K562 (cell line): ENCODE data around the gene PPP1R15A. TPM values are rescaled to one million over a fixed set of nuclear protein-coding genes. Genes with fewer than 3 reads are reported as not detected.

Source experiments
- AFF1 ChIP-seq, 2 experiments: fragments of 450-650 bp; IDR thresholded peaks; 2 replicates each; pipeline ENCODE4 v1.6.1; 2018; ENCODE audit warnings: mild to moderate bottlenecking in 2 of 2, low read depth in 1 of 2; ENCODE audit not compliant: partially characterized antibody in 2 of 2
- BRF1 ChIP-seq: IDR thresholded peaks from 3 replicates; pipeline ENCODE4 v1.6.1; 2011; ENCODE audit warnings: borderline replicate concordance, mild to moderate bottlenecking; ENCODE audit not compliant: insufficient read length; ENCODE audit errors: extremely low read depth
- FOXA1 ChIP-seq: fragments of 450-650 bp; IDR thresholded peaks from 2 replicates; pipeline ENCODE4 v1.6.1; 2016; ENCODE audit warnings: mild to moderate bottlenecking, borderline replicate concordance
- FOXM1 ChIP-seq, 2 experiments: fragments of 450-650 bp in 1 of 2; sonication (generic) in 1 of 2; formaldehyde crosslinking in 1 of 2; IDR thresholded peaks; 2 replicates each; pipeline versions ENCODE4 v1.6.1 to v1.9.0; 2017 to 2022; ENCODE audit warnings: low read depth in 2 of 2, mild to moderate bottlenecking in 2 of 2, missing genetic modification reagents in 1 of 2, moderate library complexity in 1 of 2
- MNT ChIP-seq, 2 experiments: fragments of 450-650 bp; conservative IDR thresholded peaks; 2 replicates each; pipeline ENCODE4 v1.6.1; 2017; ENCODE audit warnings: mild to moderate bottlenecking in 2 of 2, moderate library complexity in 2 of 2
- POLR2G ChIP-seq: fragments of 200-400 bp; formaldehyde crosslinking; IDR thresholded peaks from 2 replicates; pipeline ENCODE4 v1.6.1; 2017; ENCODE audit warnings: low read depth, mild to moderate bottlenecking, antibody characterized with exemption, low read length, moderate library complexity
- REST ChIP-seq, 2 experiments: fragments of 450-650 bp; formaldehyde crosslinking in 1 of 2; IDR thresholded peaks; 2 replicates each; pipeline versions ENCODE4 v1.4.0 to v1.6.1; 2014 to 2020; ENCODE audit warnings: mild to moderate bottlenecking in 2 of 2, borderline replicate concordance in 1 of 2, low read depth in 1 of 2
- SREBF2 ChIP-seq: sonication (generic); formaldehyde crosslinking; IDR thresholded peaks from 2 replicates; pipeline ENCODE4 v1.4.0; 2020; ENCODE audit warnings: mild to moderate bottlenecking, missing genetic modification reagents
- TCF3 ChIP-seq: sonication (generic); formaldehyde crosslinking; IDR thresholded peaks from 2 replicates; pipeline ENCODE4 v1.4.0; 2020; ENCODE audit warnings: mild to moderate bottlenecking, missing genetic modification reagents
- TCF7 ChIP-seq: sonication (generic); IDR thresholded peaks from 2 replicates; pipeline ENCODE4 v1.6.1; 2016; ENCODE audit warnings: antibody characterized with exemption, borderline replicate concordance
- ZC3H4 ChIP-seq: sonication (generic); formaldehyde crosslinking; IDR thresholded peaks from 2 replicates; pipeline ENCODE4 v1.9.0; 2021; ENCODE audit warnings: missing genetic modification reagents, borderline replicate concordance
- ZFX ChIP-seq: sonication (generic); formaldehyde crosslinking; IDR thresholded peaks from 2 replicates; pipeline ENCODE4 v1.8.0; 2022; ENCODE audit warnings: mild to moderate bottlenecking, missing genetic modification reagents, moderate library complexity
- ZNF274 ChIP-seq: IDR thresholded peaks from 2 replicates; pipeline ENCODE4 v1.6.1; 2011; ENCODE audit warnings: low read depth, mild to moderate bottlenecking, low read length, moderate library complexity, borderline replicate concordance
- ZNF589 ChIP-seq: fragments of 200-800 bp; sonication (Bioruptor generic); IDR thresholded peaks from 2 replicates; pipeline ENCODE4 v1.6.1; 2016; ENCODE audit warnings: low read depth, missing genetic modification characterization, missing compliant biosample characterization
- polyA plus RNA-seq, 8 experiments: library from polyadenylated mRNA; depleted of rRNA in 4 of 8; stranded (reverse) in 5 of 8; unstranded in 3 of 8; fragments of >200 nt; fragmentation: Nextera tagmentation in 2 of 8; fragmentation: Illumina TruSeq in 1 of 8; extraction: Ambion mirVana in 2 of 8; extraction: Trizol in 1 of 8; gene quantifications; 2 replicates each; pipeline versions ENCODE4 v1.2.1 to v1.2.3, GENCODE V29; 2011 to 2014; ENCODE audit warnings: inconsistent platforms in 1 of 8, missing spikeins in 1 of 8
- total RNA-seq, 7 experiments: library from RNA; depleted of rRNA in 6 of 7; stranded (reverse); fragments of >200 nt in 6 of 7; fragmentation: Illumina TruSeq in 2 of 7; extraction: Trizol in 2 of 7; gene quantifications; 2 replicates each; pipeline versions ENCODE4 v1.2.1 to v1.2.3, GENCODE V29; 2011 to 2021; ENCODE audit warnings: low replicate concordance in 1 of 7

PPP1R15A gene
- total and polyA plus RNA-seq, 9 of the 15 experiments (the other 6 are each of a cell fraction or from before 2014, with no cell fraction given), result 0.42 to 73.7 (median 44.0) TPM

GRCh38 chr19:48867746-48868113 is 4.5 kb upstream of the PPP1R15A start (continued):
- no peak for TF ChIP-seq REST (IDR thresholded peaks at IDR 0.05; ENCODE audit: borderline replicate concordance)
- no peak for TF ChIP-seq REST (CRISPR knock-in tag; IDR thresholded peaks at IDR 0.05; ENCODE audit: low read depth)
- TF ChIP-seq BRF1, result no peak
- no peak for TF ChIP-seq ZC3H4
- TF ChIP-seq ZNF274, result no peak
- no peak for TF ChIP-seq FOXM1 (IDR thresholded peaks at IDR 0.05; ENCODE audit: low read depth)
- TF ChIP-seq FOXM1 (CRISPR knock-in tag; IDR thresholded peaks at IDR 0.05; ENCODE audit: low read depth), result no peak
- 0 out of 2 replicates have a peak, but pooled peaks have one; percentile 21 for TF ChIP-seq POLR2G
- TF ChIP-seq TCF7, result no peak
- TF ChIP-seq FOXA1, result no peak
- no peak for TF ChIP-seq MNT (conservative IDR thresholded peaks at IDR 0.05)
- TF ChIP-seq TCF3 (CRISPR knock-in tag), result no peak
- TF ChIP-seq SREBF2 (CRISPR knock-in tag), result no peak
- TF ChIP-seq AFF1 (IDR thresholded peaks at IDR 0.05; ENCODE audit: low read depth in 1 of 2, partially characterized antibody in 2 of 2), result no peak
- no peak for TF ChIP-seq ZNF589 (CRISPR knock-in tag)
- peak; percentile 3; the same call in 1 of the 2 replicates for TF ChIP-seq ZFX (CRISPR knock-in tag)
